Forelimb muscle (tissue), 1 donor: ENCODE data around the gene FGF7. TPM values are rescaled to one million over a fixed set of nuclear protein-coding genes. Genes with fewer than 3 reads are reported as not detected.
"Not testable (repeated sequence)": the region's sequence is repeated elsewhere in the genome, so short reads cannot be mapped to it uniquely, and the experiment has no call there.

Source experiments
- DNase-seq: peaks from one replicate; pipeline ENCODE4 v3.0.0-alpha.2; 2013; ENCODE audit warnings: low read depth
- polyA plus RNA-seq: library from polyadenylated mRNA; unstranded; fragments of 120-200 nt; gene quantifications from one replicate; pipeline ENCODE4 v1.2.1, GENCODE V29; 2013; ENCODE audit not compliant: insufficient read length

Gene FGF7
- polyA plus RNA-seq, 1 donor: 13.4 TPM

DNA sequence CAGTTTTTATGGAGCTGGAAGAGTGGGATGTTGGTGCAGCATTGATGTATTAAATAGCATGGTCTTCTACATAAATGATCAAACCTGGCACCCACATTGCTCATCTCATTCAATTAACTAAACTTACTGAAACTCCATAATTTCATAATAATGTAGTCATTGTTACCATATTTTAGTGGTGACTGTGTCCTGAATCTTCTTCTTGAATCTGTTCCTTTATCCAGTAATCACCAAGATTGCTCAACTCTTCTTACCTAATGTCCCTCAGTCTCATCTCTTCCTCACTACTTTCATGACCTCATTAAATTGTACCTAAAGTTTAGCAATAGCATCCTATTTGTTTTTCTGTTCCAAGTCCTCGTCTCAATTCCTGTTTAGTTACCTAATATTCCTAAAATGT, 69.8 kb downstream of the FGF7 start:
- no peak for DNase-seq

DNA sequence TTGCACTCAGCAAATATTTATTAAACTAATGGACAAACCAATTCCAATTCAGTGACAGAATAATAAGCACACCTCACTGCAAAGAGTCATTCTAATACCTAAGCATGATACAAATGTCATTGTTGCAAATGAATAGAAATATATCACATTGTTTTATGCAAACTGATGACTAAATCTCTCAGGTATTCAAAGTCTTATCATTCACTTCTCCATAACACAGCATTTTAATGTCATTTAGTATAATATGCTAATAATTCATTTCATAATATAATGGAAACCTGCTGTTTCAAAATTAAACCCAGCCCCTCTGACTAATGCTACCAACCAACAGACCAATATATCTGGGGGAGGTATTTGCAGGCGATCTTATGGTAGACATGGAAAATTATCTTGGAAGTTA, 71.8 kb downstream of the FGF7 start:
- no peak for DNase-seq

DNA sequence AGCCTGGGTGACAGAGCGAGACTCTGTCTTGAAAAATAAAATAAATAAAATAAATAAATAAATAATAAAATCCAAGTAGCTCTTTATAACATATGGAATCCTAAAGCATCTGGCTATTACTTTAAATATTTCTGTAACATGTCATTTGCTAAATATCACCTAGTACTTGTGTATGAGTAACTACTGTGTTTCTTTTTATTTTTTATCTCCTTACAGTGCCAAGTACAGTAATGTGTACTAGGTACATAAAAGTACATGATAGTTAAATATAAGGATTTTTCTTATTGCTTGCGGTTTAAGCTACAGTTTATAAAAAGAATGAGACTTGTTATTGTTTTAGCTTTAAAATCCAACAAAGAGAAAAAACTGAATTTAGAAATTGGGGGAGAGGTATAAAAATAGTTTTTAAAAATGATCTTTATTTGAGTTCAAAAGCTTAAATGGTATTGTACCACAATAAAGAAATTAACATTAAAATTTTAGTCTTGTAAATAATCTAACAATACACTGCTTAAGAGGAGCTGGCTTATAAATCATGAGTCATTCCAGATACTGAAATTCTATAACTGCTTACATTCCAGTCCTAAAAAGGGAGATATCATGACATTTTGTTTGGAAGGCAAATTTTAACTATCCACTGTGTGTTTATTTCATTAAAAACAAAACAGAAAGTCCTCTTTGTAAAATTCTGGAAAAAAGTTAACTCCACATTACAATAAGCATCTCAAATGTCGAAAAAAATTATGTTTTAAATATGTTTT, 73.1 kb downstream of the FGF7 start:
- DNase-seq: no peak

DNA sequence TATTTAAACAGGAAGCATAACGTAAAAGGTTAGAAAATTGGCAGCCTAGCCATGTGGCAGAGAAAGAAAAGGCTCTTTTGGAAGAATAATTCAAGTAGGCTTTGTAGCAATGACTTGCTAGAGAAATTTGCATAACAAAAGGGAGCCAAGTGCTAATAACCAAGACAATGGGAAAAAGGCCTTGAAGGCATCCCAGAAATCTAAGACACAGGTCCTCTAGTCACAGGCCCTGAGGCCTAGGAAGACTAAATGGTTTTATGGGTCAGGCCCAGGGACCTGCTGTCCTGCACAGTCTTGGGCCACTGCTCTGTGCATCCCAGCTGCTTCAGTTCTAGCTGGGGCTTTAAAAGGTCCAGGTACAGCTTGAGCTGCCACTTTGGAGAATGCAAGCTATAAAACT, 78.5 kb downstream of the FGF7 start:
- no peak for DNase-seq

DNA sequence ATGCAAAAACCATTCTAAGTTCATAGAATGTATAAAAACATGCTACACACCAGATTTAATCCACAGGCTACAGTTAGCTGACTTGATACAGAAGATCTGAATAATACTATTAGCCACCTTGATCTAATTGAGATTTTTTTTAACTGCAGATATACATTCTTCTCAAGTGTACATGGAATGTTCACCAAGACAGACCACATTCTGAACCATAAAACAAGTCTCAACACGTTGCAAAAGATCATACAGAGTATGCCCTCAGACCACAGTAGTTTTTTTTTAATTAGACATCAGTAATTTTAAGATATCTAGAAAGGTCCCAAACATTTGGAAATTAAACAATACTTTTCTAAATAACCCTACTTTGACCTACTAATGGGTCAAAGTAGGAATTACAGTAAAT, 83.3 kb downstream of the FGF7 start:
- no peak for DNase-seq

DNA sequence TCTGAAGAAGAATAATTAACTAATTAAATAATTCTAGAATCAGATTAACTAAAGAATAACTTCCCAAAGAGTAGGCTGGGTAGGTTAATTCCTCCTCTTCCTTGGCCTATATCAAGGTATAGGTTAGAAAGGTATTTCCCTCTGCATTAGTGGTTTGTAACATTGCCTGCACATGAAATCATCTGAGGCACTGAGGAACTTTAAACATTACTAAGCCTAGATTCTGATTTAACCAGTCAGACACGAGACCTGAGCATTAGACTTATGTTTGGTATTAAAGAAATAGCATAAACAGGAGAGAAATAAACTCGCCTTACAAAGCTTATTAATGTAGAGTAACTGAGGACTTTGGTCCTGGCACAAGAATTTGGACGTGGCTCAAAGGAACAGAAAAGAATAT, 84.2 kb downstream of the FGF7 start:
- no peak for DNase-seq

DNA sequence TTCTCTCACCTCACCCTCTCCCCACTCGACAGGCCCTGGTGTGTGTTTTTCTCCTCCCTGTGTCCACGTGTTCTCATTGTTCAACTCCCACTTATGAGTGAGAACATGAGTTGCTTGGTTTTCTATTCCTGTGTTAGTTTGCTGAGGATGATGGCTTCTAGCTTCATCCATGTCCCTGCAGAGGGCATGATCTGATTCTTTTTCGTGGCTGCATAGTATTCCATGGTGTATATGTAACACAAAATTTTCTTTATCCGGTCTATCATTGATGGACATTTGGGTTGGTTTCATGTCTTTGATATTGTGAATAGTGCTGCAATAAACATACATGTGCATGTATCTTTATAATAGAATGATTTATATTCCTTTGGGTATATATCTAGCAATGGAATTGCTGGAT, 89.7 kb downstream of the FGF7 start:
- DNase-seq: not testable (repeated sequence)

DNA sequence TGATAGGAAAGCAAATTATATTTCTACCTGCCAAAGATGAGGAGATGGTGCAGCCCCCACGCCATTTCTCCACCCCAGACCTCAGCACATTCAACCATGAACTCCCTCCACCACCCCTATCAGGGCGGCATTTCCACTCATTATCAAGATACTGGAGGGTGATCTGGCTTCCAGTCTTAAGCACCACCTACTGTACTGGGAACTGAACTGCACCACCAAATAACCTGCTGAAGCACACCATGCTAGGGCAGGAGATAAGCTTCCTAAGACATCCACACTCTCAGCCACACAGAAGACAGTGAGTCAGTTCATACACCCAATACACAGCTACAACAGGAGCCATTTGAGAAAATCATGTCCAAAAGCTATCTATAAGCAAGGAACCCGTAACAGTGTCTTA, 98.8 kb downstream of the FGF7 start:
- DNase-seq: no peak

DNA sequence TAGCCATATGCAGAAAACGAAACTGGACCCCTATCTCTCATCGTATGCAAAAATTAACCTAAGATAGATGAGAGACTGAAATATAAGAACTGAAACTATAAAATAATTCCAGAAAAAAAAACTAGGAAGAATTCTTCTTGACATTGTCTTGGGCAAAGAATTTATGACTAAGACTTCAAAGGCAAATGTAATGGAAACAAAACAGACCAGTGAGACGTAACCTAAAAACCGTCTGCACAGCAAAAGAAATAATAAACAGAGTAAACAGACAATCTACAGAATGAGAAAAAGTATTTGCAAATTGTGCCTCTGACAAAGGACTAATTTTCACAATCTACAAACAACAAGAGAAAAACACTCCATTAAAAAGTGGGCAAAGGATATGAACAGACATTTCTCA, 105.2 kb downstream of the FGF7 start:
- DNase-seq: no peak

DNA sequence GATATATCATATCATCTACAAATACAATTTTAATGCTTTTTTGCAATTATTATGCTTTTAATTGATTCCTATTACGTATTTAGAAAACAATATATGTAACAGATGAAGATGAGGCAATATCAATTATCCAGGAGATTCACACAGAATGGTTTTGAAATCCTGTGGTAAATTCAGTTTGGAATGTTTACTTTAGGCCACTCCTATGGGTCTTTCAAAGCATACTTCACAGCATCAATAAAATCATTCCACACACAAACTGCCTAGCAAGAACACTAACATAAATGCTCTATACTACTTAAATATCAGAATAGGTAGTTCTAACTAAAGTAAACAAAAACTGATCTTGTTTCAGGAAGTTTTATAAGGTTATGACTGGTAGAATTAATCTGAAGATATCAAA, 107.0 kb downstream of the FGF7 start:
- no peak for DNase-seq

Other genes with a start within 250 kb of the FGF7 start
- 7.7 TPM for gene FAM227B, start 197.6 kb downstream of the FGF7 start, polyA plus RNA-seq
- 19.2 TPM for gene DTWD1, start 197.8 kb downstream of the FGF7 start, polyA plus RNA-seq